GM12872 (cell line): ENCODE results near the gene STX1B.

Source experiments
- CTCF ChIP-seq: IDR thresholded peaks from 3 replicates; pipeline ENCODE4 v1.5.1; 2011; ENCODE audit warnings: low read depth, mild to moderate bottlenecking, low read length, moderate library complexity; ENCODE audit not compliant: insufficient read depth

Gene STX1B

GRCh38 chr16:31002862-31003341 is 7.5 kb downstream of the STX1B start:
- TF ChIP-seq CTCF: no peak

DNA sequence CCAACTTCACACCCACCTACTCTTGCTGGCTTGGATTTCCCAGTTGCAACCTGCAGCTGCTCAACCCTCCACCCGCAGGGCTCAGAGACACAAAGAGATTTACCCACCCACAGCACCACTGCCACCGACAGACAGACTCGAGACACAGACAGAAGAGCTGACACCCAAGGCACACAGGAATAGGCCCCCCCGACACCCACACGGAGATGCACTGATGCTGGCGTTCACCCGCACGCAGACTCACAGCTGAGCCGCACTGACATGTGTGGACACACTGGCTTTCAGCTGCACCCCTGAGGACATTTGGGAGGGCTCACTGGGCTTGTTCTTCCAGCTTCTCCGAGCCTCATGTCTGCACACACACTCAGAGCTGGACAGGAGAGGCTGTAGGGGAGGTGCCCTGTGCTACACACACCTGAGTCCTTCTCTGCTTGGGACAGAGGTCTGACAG is 8.2 kb downstream of the STX1B start:
- no peak for TF ChIP-seq CTCF

DNA sequence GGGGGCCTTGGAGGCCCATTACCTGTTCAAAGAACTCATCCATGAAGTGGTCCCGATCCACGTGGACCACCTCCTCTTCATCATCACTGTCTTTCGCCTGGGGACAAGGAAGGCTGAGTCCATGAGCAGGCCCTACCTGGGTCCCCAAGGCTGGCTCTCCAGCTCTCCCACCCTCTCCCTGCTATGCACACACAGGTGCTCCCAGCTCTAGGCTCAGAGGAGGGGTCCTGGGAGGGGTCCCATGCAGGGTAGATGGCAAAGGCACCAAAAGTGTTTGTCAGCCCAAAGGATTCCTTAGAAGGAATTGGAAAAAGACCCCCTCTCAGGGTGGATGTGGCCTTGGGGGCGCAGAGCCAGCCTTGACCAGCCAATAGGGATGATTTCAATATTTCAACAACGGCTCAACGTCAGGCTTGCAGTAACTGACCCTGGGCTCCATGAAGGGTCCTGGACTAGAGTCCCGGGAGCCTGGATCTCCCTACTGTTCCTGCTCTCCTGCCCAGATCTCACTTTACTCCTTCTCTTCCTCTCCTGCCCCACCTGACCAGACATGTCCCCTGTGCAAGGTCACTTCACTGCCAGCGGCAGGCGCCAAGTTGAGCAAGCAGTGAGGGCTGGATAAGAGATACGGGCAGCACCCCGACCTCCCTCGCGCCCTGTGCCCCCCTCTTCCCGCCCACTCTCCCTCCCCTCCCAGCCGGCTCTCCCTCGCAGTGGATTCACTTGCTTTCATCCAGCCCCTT is 8.8 kb downstream of the STX1B start:
- no peak for TF ChIP-seq CTCF

DNA sequence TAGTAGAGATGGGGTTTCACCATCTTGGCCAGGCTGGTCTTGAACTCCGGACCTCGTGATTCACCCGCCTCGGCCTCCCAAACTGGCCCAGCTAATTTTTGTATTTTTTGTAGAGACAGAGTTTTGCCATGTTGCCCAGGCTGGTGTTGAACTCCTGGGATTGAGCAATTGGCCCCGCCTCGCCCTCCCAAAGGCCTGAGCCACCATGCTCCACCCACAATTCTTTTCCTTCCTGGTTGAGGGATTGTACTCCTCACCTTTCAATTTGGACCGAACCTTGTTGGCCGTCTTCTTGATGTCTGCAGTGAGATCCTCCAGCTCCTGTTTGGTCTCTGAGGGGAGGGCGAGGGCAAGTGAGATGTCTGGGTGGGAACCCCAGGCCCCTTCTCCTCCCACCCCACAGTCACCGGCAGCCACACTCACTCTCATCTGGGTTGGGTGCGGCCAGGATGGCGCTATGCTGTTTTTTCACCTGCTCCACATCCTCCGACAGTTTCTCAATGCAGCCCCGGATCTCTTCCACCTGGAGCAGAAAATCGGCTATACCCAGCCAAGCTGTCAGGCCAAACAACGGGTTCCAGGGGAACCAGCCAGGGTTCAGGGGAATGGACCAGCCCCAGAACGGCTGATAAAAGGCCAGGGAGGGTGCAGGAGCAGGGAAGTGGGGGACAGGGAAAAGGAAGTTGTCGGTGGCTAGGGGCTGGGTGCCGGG is 9.6 kb downstream of the STX1B start:
- no peak for TF ChIP-seq CTCF

GRCh38 chr16:30998852-30999761 is 11.3 kb downstream of the STX1B start:
- no peak for TF ChIP-seq CTCF

DNA sequence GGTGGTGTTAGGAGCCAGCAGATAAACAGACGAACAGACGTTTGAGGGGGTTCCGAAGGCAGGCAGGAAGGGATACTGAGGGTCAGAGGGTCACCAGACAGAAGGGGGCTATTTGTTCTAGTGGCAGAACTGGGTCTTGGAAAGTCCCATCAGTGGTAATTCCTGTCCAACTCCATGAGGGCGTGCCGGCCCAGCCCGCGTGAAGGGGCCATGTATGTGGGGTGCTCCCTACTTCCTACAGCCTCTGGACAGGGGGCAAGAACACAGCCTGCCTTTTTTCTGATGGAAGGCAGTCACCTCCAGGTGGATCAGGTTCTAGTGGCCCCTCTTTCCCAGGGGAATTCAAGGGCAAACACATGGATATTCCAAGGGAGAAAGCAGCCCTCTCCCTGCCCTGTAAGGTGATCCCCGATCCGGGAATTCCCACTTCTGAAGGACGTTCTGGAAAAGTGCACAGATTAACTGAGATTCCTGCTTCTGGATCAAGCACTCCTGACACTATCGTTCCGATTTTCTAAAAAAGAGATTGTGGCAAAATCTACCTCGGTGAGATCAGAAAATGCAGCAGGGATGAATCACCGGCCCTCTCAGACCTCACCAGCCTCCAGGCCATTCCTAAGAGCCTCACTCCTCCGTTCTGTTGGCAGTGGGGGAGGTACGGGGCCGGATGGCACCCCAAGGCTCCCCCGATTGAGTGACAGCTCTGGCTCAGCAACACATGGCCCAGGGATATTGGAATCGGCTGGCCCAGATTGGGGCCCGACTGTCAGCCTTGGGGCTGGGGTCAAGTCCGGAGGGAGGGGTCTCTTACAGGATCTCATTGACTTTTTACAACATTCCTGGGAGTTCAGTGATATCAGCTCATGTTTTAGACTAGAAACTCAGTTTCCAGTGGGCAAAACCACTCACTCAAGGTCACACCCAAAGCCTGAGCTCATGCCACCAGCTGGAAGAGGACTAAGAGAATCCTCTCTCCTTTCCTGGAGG is 12.4 kb downstream of the STX1B start:
- no peak for TF ChIP-seq CTCF
